Erythroblast (primary cell): ENCODE results near the gene TPCN2.

Experiments
- GATA1 ChIP-seq: IDR thresholded peaks from 2 replicates; pipeline ENCODE4 v1.6.1; 2011; ENCODE audit warnings: low read depth, mild to moderate bottlenecking, control low read depth, low read length, moderate library complexity
- POLR2A ChIP-seq: IDR thresholded peaks from 2 replicates; pipeline ENCODE4 v1.6.1; 2011; ENCODE audit warnings: mild to moderate bottlenecking, low read length

DNA sequence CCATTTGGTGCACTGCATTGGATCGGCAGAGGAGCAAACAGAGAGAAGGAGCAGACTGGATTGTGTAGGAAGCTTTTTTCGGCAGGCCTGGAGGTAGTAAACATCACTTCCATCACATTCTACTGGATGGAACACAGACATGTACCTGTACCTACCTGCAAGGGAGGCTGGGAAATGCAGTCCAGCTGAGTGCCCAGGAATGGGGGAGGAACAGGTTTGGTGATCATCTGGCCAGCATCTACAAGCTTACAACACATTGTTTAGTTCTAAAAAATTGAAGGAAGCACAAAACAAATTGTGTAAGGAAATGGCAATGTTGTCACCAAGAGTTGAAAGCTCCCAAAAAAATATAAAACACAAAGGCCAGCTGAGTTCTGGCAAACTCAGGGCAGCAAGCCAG, 126.1 kb downstream of the TPCN2 start:
- TF ChIP-seq POLR2A (no peak), GATA1 (no peak)
